Parathyroid adenoma (tissue), 2 donors: ENCODE results near the gene ACOT7.
A peak's percentile ranks its signal among the peaks of the same experiment; 100 is the strongest.

ENCODE experiments used
- H2AFZ ChIP-seq: fragments of 300-600 bp; sonication (generic); one replicate; pipeline ENCODE4 v1.7.0; 2017; ENCODE audit warnings: antibody characterized with exemption, mild to moderate bottlenecking
- H3K27ac ChIP-seq: fragments of 300-600 bp; sonication (generic); one replicate; pipeline ENCODE4 v1.7.0; 2017
- H3K27me3 ChIP-seq: fragments of 300-600 bp; sonication (generic); one replicate; pipeline ENCODE4 v1.7.0; 2017; ENCODE audit warnings: low read length; ENCODE audit not compliant: control insufficient read depth, insufficient read depth
- H3K36me3 ChIP-seq: fragments of 300-600 bp; sonication (generic); one replicate; pipeline ENCODE4 v1.7.0; 2017; ENCODE audit warnings: low read length; ENCODE audit not compliant: control insufficient read depth, insufficient read depth
- H3K4me1 ChIP-seq: fragments of 300-600 bp; sonication (generic); one replicate; pipeline ENCODE4 v1.7.0; 2017; ENCODE audit warnings: control low read depth
- H3K4me2 ChIP-seq: fragments of 300-600 bp; sonication (generic); one replicate; pipeline ENCODE4 v1.7.0; 2017; ENCODE audit warnings: low read length
- H3K4me3 ChIP-seq: fragments of 300-600 bp; sonication (generic); one replicate; pipeline ENCODE4 v1.7.0; 2017; ENCODE audit warnings: low read depth, low read length
- H3K79me2 ChIP-seq: fragments of 300-600 bp; sonication (generic); one replicate; pipeline ENCODE4 v1.7.0; 2017; ENCODE audit warnings: control low read depth
- H3K9ac ChIP-seq: fragments of 300-600 bp; sonication (generic); one replicate; pipeline ENCODE4 v1.7.0; 2017; ENCODE audit warnings: mild to moderate bottlenecking
- H3K9me3 ChIP-seq: fragments of 300-600 bp; sonication (generic); one replicate; pipeline ENCODE4 v1.7.0; 2017; ENCODE audit warnings: low read length; ENCODE audit not compliant: control insufficient read depth
- TF ChIP-seq, protein P1 (sequence below): fragments of 300-600 bp; sonication (generic); IDR thresholded peaks from one replicate; pipeline ENCODE4 v1.7.0; 2017; ENCODE audit warnings: antibody characterized with exemption, mild to moderate bottlenecking
- donor health status: primary hyperparathyroidism.

Gene ACOT7

DNA sequence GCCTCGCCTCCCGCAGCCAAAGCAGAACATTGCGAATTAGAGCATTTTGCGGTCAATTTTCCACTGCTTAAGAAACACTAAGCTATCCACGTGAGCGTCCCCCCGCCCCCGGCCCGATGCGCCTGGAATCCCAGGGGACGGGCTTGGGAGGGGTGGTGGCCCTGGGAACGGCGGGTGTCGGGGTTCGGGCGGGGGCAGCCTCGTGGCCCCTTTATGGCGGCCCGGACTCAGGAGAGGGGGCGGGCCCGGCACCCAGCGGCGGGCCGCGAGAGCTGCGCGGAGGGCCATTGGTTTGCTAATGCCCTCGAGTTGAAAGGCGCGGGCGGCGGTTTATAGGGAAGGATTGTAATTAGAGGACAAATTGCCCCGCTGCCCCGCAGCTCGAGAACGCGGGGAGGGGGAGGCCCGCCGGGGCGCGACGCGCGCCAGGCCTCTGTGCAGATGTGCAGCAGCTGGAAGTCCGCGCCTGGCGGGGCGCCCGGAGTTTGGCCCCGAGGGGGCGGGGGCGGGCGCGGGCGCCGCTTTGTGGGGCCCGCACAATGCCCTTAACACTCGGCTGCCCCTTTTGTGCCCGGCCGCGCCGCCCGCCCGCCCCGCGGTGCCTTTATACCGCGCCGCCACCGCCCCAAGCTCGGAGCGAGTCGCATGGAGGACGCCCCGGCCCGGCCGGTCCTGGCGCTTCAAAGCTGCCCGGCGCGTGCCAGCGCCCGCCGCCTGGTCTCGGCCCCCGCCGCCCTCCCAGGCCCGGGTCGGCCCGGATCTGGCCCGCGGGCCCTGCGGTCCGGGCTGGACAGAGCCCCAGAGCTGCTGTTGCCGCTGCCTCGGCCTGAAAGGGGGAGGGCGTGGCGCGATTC, 151.5 kb downstream of the ACOT7 start:
- no peaks in the 10 kb centered on the region for H3K36me3 ChIP-seq
- no peaks in the 10 kb centered on the region for H3K79me2 ChIP-seq
- no peaks in the 10 kb centered on the region for H3K4me1 ChIP-seq
- H3K9ac ChIP-seq, result no peak overlapping the region
- peak overlapping the region; percentile 31 for H3K4me2 ChIP-seq
- no peak overlapping the region for H3K27ac ChIP-seq
- no peak overlapping the region for H3K4me3 ChIP-seq
- TF ChIP-seq, protein P1, sequence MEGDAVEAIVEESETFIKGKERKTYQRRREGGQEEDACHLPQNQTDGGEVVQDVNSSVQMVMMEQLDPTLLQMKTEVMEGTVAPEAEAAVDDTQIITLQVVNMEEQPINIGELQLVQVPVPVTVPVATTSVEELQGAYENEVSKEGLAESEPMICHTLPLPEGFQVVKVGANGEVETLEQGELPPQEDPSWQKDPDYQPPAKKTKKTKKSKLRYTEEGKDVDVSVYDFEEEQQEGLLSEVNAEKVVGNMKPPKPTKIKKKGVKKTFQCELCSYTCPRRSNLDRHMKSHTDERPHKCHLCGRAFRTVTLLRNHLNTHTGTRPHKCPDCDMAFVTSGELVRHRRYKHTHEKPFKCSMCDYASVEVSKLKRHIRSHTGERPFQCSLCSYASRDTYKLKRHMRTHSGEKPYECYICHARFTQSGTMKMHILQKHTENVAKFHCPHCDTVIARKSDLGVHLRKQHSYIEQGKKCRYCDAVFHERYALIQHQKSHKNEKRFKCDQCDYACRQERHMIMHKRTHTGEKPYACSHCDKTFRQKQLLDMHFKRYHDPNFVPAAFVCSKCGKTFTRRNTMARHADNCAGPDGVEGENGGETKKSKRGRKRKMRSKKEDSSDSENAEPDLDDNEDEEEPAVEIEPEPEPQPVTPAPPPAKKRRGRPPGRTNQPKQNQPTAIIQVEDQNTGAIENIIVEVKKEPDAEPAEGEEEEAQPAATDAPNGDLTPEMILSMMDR, result no peak
- no peak overlapping the region for H2AFZ ChIP-seq
- no peaks in the 10 kb centered on the region for H3K9me3 ChIP-seq
- peaks cover 19% of the 10 kb centered on the region for H3K27me3 ChIP-seq

- Histone ChIP-seq H3K9me3 (no peaks in the 10 kb centered on the region), H3K27me3 (peaks cover 12% of the 10 kb centered on the region), H3K36me3 (no peaks in the 10 kb centered on the region), H3K27ac (no peak overlapping the region), H3K4me2 (no peak overlapping the region), H3K4me1 (no peaks in the 10 kb centered on the region), H3K9ac (no peak overlapping the region), H3K4me3 (no peak overlapping the region), H3K79me2 (no peaks in the 10 kb centered on the region), H2AFZ (no peak overlapping the region)
- TF ChIP-seq, protein P1, result no peak
Measured at GRCh38 chr1:6241107-6241886, 152.3 kb downstream of the ACOT7 start.

DNA sequence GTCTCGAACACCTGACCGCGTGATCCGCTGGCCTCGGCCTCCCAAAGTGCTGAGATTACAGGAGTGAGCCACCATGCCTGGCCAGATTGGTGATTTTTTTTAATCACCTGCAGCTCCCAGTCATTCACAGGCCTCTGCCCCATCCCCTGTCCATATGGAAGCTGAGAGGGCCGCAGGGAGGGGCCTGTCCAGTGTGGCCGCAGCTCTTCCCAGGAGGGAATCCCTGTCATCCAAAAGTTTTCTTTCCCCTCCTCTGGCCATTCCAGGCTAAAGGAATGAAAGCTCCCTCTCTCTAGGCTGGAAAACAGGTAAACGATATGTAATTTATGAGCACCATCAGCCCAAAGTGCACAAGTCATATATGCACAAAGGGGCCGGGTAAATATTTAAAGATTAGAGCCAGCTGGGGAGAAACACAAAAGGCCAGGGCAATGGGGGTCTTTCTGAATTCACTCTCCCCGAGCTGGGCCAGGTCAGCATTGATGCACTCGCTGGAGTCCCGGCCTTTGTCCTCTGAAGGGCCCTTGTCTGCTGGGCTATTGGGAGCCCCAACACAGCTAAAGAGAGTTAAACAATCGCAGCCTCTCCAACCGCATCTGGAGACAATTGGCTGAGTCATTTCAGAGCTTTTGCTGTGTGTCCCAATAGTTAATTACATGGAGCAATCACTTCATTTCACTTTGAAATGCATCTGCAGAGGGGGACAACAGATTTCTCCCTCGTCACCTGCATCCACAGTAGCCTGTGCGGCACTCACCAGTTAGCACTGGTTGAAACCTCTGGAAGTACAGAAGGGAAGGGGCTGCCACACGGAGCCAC, 153.4 kb downstream of the ACOT7 start:
- Histone ChIP-seq H3K79me2 (no peaks in the 10 kb centered on the region), H3K36me3 (no peaks in the 10 kb centered on the region), H3K4me3 (no peak overlapping the region), H2AFZ (no peak overlapping the region), H3K27ac (no peak overlapping the region), H3K4me1 (no peaks in the 10 kb centered on the region), H3K9ac (no peak overlapping the region), H3K4me2 (no peak overlapping the region), H3K9me3 (no peaks in the 10 kb centered on the region), H3K27me3 (peaks cover 9% of the 10 kb centered on the region)
- TF ChIP-seq, protein P1, result no peak

GRCh38 chr1:6239213-6239752, 154.3 kb downstream of the ACOT7 start:
- Histone ChIP-seq H3K9ac (no peak overlapping the region), H3K27ac (no peak overlapping the region), H2AFZ (no peak overlapping the region), H3K27me3 (peaks cover 9% of the 10 kb centered on the region), H3K79me2 (no peaks in the 10 kb centered on the region), H3K4me2 (no peak overlapping the region), H3K36me3 (no peaks in the 10 kb centered on the region), H3K4me3 (no peak overlapping the region), H3K4me1 (no peaks in the 10 kb centered on the region), H3K9me3 (no peaks in the 10 kb centered on the region)
- TF ChIP-seq, protein P1, result no peak
